Measurements from ENCODE around the gene SLITRK3. TPM values are rescaled to one million over a fixed set of nuclear protein-coding genes. Genes with fewer than 3 reads are reported as not detected.
A peak's percentile ranks its signal among the peaks of the same experiment; 100 is the strongest.

Gene SLITRK3
- under 1 TPM; 0.17 to 0.48 TPM for total RNA-seq

DNA sequence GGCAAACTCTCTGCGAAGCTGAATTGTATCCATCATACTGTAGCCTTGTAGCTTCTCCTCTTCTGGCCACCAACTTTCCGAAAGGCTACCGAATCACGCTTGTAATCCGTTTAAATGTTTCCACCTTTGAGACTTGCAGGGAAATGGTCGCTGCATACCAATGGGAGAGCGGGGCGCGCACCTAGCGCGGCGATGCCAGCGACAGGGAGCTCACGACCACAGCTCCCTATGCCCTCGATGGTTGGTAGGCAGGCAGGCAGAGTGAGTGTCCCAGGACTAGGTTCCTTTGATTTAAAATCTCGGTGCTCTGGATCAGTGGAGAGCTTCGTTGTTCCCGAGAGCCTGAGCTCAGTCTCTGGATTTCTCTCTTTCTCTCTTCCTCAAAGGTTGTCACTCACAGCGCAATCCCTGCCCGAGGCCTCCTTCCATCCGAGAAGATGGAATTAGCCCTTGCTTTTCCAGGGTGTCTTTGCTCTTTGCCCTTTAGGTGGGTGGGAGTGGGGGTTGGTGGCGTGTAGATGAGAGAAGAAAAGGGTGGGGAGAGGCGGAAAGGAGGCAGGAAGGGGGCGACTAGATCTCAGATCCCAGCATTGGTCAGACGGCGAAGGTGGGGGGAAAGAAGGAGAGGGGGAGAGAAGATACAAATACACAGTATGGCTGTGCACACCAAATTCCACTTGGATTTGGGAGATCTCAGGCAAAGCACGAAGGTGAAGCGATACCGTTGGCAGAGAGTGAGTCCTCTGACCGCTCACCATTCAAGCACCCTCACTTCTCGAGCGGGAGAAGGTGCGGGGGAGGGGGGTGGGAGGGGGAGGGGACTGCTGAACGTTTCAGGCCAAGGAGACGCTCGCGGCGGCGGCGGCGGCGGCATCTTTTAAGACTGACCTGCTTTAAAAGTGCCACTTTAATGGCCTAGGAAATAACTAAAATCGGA, at the start of gene SLITRK3:
Gene SLITRK3 (minus strand): TSS at position 745 of the 937 bp plus-strand sequence. CDS start 5,554 bp downstream, outside the sequence.
- Histone ChIP-seq H3K36me3 (no peaks in the 10 kb centered on the region), H3K27ac (no peak within 1 kb of the TSS), H3K4me1 (peaks cover 3% of the 10 kb centered on the region), H3K4me3 (peak within 1 kb of the TSS; percentile 39), H3K9me3 (no peaks in the 10 kb centered on the region), H3K9ac (ENCODE audit: low read depth in 2 of 2, low read length in 2 of 2) (peak within 1 kb of the TSS in 1 of 2 donors; percentile 1), H3K27me3 (peaks cover 41% of the 10 kb centered on the region)
- DNase-seq: no peak
- TF ChIP-seq CTCF (IDR thresholded peaks at IDR 0.05): no peak
- intact Hi-C loops (cut with DNase I): no loop called here

DNA sequence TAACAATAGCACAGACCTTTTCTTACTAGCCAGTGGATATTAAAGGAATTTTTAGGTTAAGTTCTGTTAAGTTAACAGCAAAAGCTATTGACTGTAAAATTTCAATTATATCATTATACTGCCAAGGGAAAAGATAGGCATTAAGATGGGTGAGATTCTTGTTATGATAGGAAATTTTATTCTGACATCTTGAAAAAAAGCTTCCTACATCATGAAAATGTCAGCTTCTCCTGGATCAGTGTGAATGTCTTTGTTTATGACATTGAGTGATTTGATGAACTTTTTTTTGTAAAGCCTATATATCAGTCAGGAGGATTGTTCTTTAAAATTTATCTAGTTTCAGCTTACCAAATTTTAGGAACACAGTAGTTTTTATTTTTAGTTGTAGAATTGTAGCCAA, 47.4 kb upstream of the SLITRK3 start:
- DNase-seq: no peak
- H3K9ac ChIP-seq (ENCODE audit: low read depth in 2 of 2, low read length in 2 of 2): no peak overlapping the region
- H3K27me3 ChIP-seq: no peaks in the 10 kb centered on the region
- H3K4me3 ChIP-seq: no peak overlapping the region
- H3K4me1 ChIP-seq: no peaks in the 10 kb centered on the region
- intact Hi-C loops (cut with DNase I): no loop called here
- H3K27ac ChIP-seq: no peak overlapping the region
- no peak for TF ChIP-seq CTCF (IDR thresholded peaks at IDR 0.05)
- no peaks in the 10 kb centered on the region for H3K36me3 ChIP-seq
- H3K9me3 ChIP-seq: no peaks in the 10 kb centered on the region

DNA sequence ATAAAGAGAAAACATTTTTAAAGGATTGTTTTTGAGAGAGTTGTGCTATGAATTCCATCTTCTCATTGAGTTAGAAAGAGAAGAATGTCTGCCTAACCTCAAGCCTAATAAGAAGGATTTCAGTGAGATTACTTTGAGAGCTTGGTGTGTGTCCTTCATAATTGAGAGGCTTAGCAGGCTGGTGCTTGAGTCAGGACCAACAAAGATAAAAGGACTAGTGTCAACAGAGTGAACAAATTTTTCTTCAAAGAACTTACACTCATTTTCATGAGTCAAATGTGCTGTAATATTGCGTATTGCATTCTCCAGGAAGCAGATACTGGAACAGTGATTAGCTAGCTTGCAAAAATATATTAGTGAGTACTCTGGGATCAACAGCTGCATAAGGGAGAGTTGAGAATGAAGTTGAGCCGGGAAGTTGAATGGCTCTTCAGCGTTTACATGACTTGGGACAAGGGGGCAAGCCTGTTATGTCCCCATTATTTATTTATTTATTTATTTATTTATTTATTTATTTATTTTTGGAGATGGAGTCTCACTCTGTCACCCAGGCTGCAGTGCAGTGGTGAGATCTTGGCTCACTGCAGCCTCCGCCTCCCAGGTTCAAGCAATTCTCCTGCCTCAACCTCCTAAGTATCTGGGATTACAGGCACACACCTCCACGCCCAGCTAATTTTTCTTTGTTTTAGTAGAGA, 37.5 kb upstream of the SLITRK3 start:
- no peak overlapping the region for H3K4me3 ChIP-seq
- no peak overlapping the region for H3K9ac ChIP-seq (ENCODE audit: low read depth in 2 of 2, low read length in 2 of 2)
- no peaks in the 10 kb centered on the region for H3K4me1 ChIP-seq
- DNase-seq: no peak
- H3K27ac ChIP-seq: no peak overlapping the region
- intact Hi-C loops (cut with DNase I): no loop called here
- no peaks in the 10 kb centered on the region for H3K9me3 ChIP-seq
- TF ChIP-seq CTCF (IDR thresholded peaks at IDR 0.05): no peak
- H3K27me3 ChIP-seq: no peaks in the 10 kb centered on the region
- H3K36me3 ChIP-seq: no peaks in the 10 kb centered on the region

DNA sequence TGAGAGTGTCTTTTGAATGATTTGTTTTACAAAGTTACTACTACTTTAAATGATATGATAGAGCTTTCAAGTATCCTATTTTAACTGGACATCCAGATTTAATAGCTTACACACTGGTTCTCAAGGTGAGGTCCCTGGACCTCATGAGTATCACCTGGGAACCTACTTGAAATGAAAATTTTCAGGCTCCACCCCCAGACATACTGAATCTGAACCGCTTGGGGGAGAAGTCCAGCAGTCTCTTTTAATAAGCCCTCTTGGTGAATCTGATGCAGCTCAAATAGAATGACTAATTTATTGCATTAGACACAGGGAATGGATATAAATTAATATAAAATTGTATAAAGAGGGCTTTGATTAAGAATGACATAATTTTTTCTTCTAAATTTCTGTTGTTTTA, 29.4 kb upstream of the SLITRK3 start:
- Histone ChIP-seq H3K36me3 (no peaks in the 10 kb centered on the region), H3K27ac (no peak overlapping the region), H3K9ac (ENCODE audit: low read depth in 2 of 2, low read length in 2 of 2) (no peak overlapping the region), H3K27me3 (no peaks in the 10 kb centered on the region), H3K9me3 (no peaks in the 10 kb centered on the region), H3K4me1 (no peaks in the 10 kb centered on the region), H3K4me3 (no peak overlapping the region)
- DNase-seq: no peak
- no peak for TF ChIP-seq CTCF (IDR thresholded peaks at IDR 0.05)
- intact Hi-C loops (cut with DNase I): no loop called here

DNA sequence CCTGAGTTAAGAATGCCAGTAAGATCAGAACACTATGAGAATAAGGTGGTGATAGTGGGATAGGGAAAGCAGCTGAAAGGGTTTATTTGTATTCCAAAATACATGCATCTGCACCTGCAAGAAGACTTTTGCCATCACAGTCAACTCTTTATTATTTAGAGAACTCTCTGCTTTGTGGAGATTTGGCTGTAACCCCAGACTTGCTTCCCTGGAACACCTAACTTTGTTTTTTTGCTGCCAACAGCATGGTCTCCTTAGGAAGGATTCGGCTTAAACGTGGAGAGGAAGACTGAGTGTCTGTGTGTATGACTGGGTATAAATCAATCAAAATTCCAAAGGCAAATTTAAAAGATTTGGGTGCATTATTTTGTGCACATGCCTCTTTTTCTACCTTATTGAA, 21.6 kb upstream of the SLITRK3 start:
- Histone ChIP-seq H3K4me3 (no peak overlapping the region), H3K27me3 (no peaks in the 10 kb centered on the region), H3K9me3 (no peaks in the 10 kb centered on the region), H3K9ac (ENCODE audit: low read depth in 2 of 2, low read length in 2 of 2) (no peak overlapping the region), H3K4me1 (no peaks in the 10 kb centered on the region), H3K36me3 (no peaks in the 10 kb centered on the region), H3K27ac (no peak overlapping the region)
- no peak for TF ChIP-seq CTCF (IDR thresholded peaks at IDR 0.05)
- no peak for DNase-seq
- intact Hi-C loops (cut with DNase I): no loop called here

All from colonic mucosa (tissue), 4 donors.